GM15510 (cell line): ENCODE measurements around the gene NTM.

Source experiments
- POLR2A ChIP-seq: IDR thresholded peaks from 3 replicates; pipeline ENCODE4 v1.6.1; 2011; ENCODE audit warnings: borderline replicate concordance; ENCODE audit not compliant: insufficient read length; ENCODE audit errors: extremely low read depth

Gene NTM

GRCh38 chr11:131430473-131431208 lies 60.2 kb downstream of the NTM start:
- TF ChIP-seq POLR2A = no peak

- no peak for TF ChIP-seq POLR2A
These were observed 70.8 kb downstream of the NTM start for GRCh38 chr11:131441051-131441810.

DNA sequence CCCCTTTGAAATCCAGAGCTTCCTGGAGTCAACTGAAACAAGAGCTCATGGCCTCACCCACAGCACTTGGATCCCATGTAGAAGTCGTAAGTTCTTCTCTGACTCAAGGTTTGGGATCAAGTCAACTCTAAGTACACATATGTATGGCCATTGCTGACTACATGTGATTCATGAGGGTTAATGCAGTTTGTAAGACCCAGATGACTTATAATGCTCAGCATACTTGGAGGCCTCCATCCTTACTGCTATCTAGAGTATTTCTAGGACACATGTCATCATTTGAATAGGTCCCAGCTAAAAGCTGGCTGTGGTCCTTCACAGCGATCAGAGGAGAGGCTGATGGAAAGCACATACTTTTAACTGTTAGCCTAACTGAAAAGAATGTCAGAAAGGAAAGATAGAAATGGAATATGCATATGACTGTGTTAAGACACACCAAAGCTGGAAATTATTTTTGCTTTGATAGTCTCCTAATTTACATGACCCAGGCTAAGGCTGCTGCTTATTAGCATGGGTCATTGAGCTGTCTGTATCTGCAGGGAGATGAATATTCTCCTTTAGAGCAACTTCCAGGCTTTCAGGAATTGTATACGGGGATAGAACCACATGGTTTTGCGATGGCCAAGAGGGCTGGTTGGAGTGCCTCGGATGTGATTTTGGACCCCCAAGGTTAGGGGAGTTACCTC lies 76.3 kb downstream of the NTM start:
- TF ChIP-seq POLR2A = no peak

DNA sequence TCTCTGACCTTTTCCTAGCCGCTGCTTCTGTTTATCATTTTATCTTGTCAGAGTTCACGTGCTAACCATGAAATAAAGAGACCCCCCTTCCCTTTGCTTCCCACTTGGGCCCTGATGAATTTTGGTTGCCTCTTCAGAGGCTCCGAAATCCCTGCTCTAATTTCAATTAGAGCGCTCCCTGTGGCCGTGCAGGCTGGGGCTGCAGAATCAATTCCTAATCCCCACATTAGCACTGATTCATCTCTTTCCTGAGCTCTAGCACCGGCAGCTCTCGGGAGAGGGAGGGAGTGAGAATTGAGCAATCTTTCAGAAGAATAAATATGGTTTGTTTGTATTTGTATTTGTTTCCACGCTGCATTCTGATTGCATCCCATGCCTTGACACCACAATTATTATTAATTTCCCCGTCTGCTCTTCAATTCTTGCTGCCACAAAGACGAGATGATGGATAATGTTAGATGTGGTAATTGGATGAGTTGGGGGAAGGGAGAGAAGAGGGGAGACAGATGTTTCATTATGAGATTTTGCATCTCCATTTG lies 76.9 kb downstream of the NTM start:
- no peak for TF ChIP-seq POLR2A

- TF ChIP-seq POLR2A = no peak
These were observed 77.5 kb downstream of the NTM start for GRCh38 chr11:131447898-131448297.

GRCh38 chr11:131449036-131450019 lies 78.9 kb downstream of the NTM start:
- no peak for TF ChIP-seq POLR2A

DNA sequence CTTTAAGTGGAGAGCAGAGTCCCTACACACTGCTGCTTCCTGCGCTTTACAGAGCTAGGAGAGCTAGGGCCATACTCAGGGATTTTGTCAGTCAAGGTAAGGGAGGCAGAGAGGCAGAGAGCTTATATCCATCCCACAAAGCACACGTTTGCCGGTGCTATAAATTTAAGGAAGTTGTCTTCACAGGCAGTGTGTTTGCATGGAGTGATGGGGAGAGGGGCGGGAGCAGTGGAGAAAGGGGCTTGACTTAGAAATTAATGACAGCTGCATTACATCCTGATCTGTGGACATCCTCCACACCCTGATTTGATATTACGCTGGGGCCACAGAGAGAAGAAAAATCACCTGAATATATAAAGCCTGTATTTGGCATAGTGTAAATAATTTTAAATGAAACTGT lies 84.1 kb downstream of the NTM start:
- TF ChIP-seq POLR2A = no peak

DNA sequence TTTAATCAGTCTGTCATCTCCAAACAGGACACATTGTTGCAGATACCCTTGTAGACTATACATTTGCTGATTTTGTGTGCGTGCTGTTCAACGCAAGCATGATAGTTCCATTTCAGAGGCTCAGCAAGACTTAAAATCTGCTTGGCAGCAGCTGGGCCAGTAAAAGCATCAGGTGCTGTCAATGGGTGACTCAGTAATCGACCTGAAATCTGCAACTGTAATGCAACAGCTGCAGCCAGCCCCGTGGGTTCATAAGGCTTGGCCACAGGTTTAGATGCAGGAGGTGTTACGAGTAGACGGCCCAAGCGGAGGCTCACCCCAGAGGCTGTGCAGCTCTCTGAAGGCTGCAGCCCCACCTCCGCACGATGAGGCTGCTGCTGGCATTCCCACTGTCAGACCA lies 84.6 kb downstream of the NTM start:
- TF ChIP-seq POLR2A = no peak

- TF ChIP-seq POLR2A = no peak
These were observed 85.7 kb downstream of the NTM start for GRCh38 chr11:131455843-131456704.

DNA sequence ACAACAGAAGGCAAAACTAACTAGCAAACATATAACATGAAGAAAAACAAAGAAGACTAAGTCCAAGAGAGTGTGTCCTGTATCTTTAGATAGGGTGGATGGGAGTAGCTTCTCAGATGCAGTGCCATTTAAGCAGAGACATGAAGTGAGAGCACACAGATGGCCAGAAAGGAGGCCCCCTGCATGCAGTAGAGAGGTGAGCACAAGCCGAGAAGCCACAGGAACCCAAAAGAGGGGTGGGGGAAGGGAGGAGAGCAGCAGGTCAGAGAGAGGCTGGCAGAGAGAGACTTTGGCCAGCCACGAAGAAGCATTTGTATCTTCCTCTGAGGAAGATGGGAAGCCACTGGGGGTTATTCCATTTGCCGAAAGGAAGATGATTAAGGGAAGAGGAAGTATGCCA lies 86.7 kb downstream of the NTM start:
- TF ChIP-seq POLR2A = no peak

DNA sequence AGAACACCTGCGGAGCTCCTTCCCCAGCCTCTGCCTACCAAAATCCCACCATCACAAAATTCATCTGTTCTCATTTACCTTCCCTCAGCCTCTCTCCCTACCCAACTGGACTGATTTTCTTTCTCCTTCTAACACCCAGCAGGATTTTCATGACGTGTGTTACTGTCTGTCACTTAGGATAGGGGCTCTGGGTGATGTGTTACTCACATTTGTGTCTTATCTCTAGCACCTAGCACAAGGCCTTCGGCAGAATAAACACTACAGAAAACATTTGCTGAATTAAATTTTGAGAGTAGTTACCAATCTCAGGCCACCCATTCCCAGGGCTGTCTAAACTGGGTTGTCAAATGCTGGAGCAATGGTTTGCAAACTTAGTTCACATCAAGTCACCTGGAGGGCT lies 88.0 kb downstream of the NTM start:
- no peak for TF ChIP-seq POLR2A

DNA sequence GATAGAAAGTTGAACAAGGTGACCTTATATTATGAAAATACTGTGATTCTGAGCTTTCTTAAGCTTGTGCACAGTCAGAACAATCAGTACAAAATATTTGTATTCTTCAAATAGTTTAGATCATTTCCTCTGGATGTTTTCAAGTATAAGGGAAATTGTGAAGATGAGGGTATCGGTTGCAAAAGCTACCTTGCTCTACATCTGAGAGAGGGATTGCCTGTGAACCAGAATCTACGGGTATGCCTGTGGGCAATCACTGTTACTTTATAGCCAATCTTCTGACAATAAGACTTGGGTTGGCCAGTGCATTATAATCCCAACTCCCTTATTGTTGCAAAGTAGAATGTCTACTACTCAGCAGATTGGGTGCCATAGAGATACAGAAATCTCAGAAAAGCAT lies 90.5 kb downstream of the NTM start:
- no peak for TF ChIP-seq POLR2A

- TF ChIP-seq POLR2A = no peak
These were observed 92.2 kb downstream of the NTM start for GRCh38 chr11:131462622-131463021.

- no peak for TF ChIP-seq POLR2A
These were observed 92.7 kb downstream of the NTM start for GRCh38 chr11:131463162-131463561.
